Activated T-helper 2 cell treated with anti-CD3 and anti-CD28 coated beads, Interferon-gamma antibody, Interleukin-2, Interleukin-4, amounts not matched to agents 10 μg/mL and 5 μg/mL and 100 μg/mL, durations not matched to agents 14 hours and 24 hours and 36 hours (primary cell): Measurements from ENCODE around the gene APCDD1. TPM values are rescaled to one million over a fixed set of nuclear protein-coding genes. Genes with fewer than 3 reads are reported as not detected.
"Not testable (repeated sequence)": the region's sequence is repeated elsewhere in the genome, so short reads cannot be mapped to it uniquely, and the experiment has no call there.

Experiments
- DNase-seq: peaks from one replicate; pipeline ENCODE4 v3.0.0; 2021; ENCODE audit warnings: low spot score
- H3K27ac Mint-ChIP-seq: one replicate; pipeline ENCODE4 v1.8.0; 2021; ENCODE audit warnings: mixed read lengths
- H3K27me3 Mint-ChIP-seq: one replicate; pipeline ENCODE4 v1.8.0; 2021; ENCODE audit warnings: low read depth, mixed read lengths
- H3K36me3 Mint-ChIP-seq: one replicate; pipeline ENCODE4 v1.8.0; 2021; ENCODE audit warnings: low read depth, mixed read lengths
- H3K4me1 Mint-ChIP-seq: one replicate; pipeline ENCODE4 v1.8.0; 2021; ENCODE audit warnings: low read depth, mixed read lengths
- H3K4me3 Mint-ChIP-seq: one replicate; pipeline ENCODE4 v1.8.0; 2021; ENCODE audit warnings: low read depth, mild to moderate bottlenecking, moderate library complexity, mixed read lengths
- H3K9me3 Mint-ChIP-seq: one replicate; pipeline ENCODE4 v1.8.0; 2021; ENCODE audit warnings: mixed read lengths
- intact Hi-C: fragments of 100-400 bp; cut with micrococcal nuclease; formaldehyde crosslinking; loops from one replicate; pipeline ENCODE4 v1.15.1; 2023
- total RNA-seq: library from RNA; stranded (reverse); gene quantifications from 2 replicates; pipeline ENCODE4 v1.2.3, GENCODE V29; 2022

Gene APCDD1
- total RNA-seq, 1 donor from 2014 or later, result not detected

DNA sequence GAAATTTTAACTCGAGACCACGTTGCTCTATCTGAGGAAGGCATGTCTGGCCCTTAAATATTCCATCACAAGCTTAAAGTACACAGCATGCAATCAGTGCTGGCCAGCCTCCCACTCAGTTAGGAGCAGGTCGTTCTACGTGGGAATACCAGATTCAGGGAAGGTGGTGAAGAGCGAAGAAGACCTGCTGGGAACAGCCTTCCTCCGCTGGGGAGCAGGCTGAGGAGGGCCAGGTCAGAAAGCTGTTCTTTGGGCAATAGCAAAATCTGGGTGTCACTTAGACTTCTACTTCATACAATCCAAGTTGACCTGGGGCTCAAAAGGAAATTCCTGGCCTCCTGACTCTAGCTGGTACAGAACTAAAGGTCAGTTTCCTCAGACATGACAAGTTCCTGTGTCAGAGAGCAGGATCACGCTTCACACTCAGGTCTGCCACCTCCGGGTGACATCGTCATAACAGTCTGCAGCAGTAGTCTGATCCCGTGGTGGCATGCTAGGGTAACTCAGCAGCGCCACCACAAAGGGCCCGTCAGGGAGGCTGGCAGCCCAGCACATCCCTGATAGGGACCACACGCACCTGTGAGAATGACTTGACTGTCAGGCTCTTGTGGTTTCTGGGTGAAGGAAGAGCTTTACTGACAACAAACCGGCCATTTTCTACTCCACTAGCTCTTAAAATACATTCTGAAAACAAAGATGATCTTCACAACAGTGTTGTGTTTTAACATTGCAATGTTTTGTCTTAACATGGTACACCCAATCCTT, 36.1 kb downstream of the APCDD1 start:
- H3K36me3 Mint-ChIP-seq, result no peaks in the 10 kb centered on the region
- H3K4me3 Mint-ChIP-seq, result no peak overlapping the region
- no peak overlapping the region for H3K27ac Mint-ChIP-seq
- DNase-seq, result peak; percentile 45
- peaks cover 3% of the 10 kb centered on the region for H3K27me3 Mint-ChIP-seq
- no peaks in the 10 kb centered on the region for H3K9me3 Mint-ChIP-seq
- peaks cover 9% of the 10 kb centered on the region for H3K4me1 Mint-ChIP-seq
- intact Hi-C loops, result no loop called here

DNA sequence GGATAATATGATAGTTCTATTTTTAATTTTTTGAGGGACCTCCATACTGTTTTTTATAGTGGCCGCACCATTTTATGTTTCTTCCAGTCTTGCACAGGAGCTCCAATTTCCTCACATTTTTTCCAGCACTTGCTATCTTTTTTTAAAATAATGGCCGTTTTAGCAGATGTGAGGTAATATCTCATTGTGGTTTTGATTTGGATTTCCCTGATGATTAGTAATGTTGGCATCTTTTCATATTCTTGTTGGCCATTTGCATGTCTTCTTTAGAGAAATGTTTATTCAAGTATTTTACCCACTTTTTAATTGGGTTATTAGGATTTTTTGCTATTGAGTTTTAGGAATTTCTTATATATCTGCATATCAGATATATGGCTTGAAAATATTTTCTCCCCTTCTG, 41.5 kb downstream of the APCDD1 start:
- peaks cover 27% of the 10 kb centered on the region for H3K27me3 Mint-ChIP-seq
- intact Hi-C loops, result no loop called here
- H3K36me3 Mint-ChIP-seq, result no peaks in the 10 kb centered on the region
- peaks cover 5% of the 10 kb centered on the region for H3K9me3 Mint-ChIP-seq
- H3K27ac Mint-ChIP-seq, result no peak overlapping the region
- H3K4me3 Mint-ChIP-seq, result no peak overlapping the region
- peaks cover 12% of the 10 kb centered on the region for H3K4me1 Mint-ChIP-seq
- DNase-seq, result no peak

DNA sequence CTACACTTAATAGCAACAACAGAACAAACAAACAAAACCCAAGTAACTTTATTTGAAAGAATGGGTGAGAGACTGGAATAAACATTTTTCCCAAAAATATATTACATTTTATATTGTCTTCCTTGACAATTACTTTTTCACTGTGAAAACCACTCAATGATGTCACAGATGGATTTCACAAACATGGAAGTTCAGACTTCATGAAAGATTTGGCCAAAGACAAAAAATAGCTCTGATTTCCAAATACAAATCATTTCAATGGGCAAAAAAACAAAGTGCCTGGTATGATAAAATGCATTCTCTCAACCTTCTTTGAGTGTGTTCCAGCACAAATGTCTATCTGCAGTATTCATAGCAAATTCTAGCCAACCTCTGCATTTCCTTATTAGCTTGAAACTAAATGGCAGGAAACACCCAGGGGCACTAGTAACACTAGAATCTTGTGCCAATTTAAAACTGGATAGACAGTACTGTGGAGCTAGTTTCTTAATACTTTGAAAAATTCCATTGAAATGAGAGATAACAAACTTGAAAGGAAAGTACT, 42.8 kb downstream of the APCDD1 start:
- H3K27me3 Mint-ChIP-seq, result peaks cover 35% of the 10 kb centered on the region
- H3K4me1 Mint-ChIP-seq, result peaks cover 11% of the 10 kb centered on the region
- H3K27ac Mint-ChIP-seq, result no peak overlapping the region
- intact Hi-C loops, result no loop called here
- no peaks in the 10 kb centered on the region for H3K36me3 Mint-ChIP-seq
- DNase-seq, result no peak
- H3K4me3 Mint-ChIP-seq, result no peak overlapping the region
- peaks cover 5% of the 10 kb centered on the region for H3K9me3 Mint-ChIP-seq

DNA sequence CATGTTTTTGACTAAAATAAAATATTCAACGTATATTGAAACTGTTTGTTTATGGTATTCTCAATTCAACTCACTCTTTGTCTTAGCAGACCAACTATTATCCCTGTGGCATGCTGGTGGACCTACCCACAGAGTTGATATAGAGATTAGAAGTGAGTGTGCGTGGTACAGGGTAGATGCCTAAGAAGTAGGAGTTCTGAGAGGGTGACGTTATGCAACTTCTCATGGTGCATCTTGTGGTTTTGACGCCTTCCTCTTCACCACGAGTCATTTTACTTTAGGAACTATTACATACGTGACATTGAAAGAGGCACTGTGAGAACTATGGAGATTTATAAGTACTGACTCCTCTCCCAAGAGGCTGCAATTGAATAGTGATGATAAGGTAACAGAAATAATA, 44.8 kb downstream of the APCDD1 start:
- Mint-ChIP-seq H3K4me3 (no peak overlapping the region), H3K9me3 (peaks cover 5% of the 10 kb centered on the region), H3K4me1 (peaks cover 11% of the 10 kb centered on the region), H3K27ac (no peak overlapping the region), H3K36me3 (no peaks in the 10 kb centered on the region), H3K27me3 (peaks cover 45% of the 10 kb centered on the region)
- no peak for DNase-seq
- intact Hi-C loops, result loop anchor here (1.0 kb wide), 1 partner anchor 27 kb away; the partner anchor contains the start of gene NAPG

DNA sequence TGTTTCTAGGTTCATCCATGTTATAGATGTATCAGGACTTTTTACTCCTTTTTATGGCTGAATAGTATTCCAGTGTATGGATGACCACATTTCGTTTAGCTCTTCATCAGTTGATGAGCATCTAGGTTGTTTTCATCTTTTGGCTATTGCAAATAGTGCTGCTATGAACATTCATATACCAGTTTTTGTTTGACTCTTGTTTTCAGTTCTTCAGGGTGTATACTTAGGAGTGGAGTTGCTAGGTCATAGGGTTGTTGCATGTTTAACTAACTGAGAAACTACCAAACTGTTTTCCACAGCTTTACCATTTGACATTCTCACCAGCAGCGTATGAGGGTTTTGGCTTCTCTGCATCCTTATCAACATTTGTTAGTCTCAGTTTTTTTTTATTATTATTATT, 45.6 kb downstream of the APCDD1 start:
- H3K36me3 Mint-ChIP-seq, result no peaks in the 10 kb centered on the region
- intact Hi-C loops, result no loop called here
- no peak for DNase-seq

DNA sequence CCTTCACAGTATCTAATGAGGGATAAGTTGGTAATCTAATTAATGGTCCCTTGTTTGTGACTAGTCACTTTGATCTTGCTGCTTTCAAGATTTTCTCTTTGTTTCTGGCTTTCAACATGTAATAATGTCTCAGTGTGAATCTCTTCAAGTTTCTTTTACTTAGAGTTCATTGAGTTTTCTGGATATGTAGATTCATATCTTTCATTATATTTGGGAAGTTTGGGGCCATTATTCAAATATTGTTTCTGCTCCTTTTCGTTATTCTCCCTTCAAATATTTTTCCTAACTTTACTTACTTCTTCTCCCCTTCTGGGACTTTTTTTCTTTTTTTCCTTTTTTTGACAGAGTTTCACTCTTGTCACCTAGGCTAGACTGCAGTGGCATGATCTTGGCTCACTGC, 50.3 kb downstream of the APCDD1 start:
- DNase-seq, result no peak
- Mint-ChIP-seq H3K36me3 (no peaks in the 10 kb centered on the region), H3K27me3 (peaks cover 21% of the 10 kb centered on the region), H3K4me1 (peaks cover 4% of the 10 kb centered on the region), H3K4me3 (no peak overlapping the region), H3K27ac (no peak overlapping the region), H3K9me3 (peaks cover 30% of the 10 kb centered on the region)
- intact Hi-C loops, result no loop called here

More for the DNA sequence above, 45.6 kb downstream of the APCDD1 start:
- peaks cover 11% of the 10 kb centered on the region for H3K4me1 Mint-ChIP-seq
- H3K27me3 Mint-ChIP-seq, result peaks cover 46% of the 10 kb centered on the region
- no peak overlapping the region for H3K4me3 Mint-ChIP-seq
- no peak overlapping the region for H3K27ac Mint-ChIP-seq
- peaks cover 12% of the 10 kb centered on the region for H3K9me3 Mint-ChIP-seq

DNA sequence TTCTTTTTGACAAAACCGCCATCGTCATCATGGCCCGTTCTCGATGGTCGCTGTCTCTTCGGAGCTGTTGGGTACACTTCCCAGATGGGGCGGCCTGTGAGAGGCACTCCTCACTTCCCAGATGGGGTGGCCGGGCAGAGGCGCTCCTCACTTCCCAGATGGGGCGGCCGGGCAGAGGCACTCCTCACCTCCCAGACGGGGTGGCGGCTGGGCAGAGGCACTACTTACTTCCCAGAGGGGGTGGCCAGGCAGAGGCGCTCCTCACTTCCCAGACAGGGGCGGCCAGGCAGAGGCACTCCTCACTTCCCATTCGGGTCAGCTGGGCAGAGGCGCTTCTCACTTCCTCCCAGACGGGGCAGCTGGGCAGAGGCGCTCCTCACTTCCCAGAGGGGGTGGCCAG, 51.5 kb downstream of the APCDD1 start:
- H3K4me1 Mint-ChIP-seq, DNase-seq, H3K27ac Mint-ChIP-seq, intact Hi-C loops, H3K4me3 Mint-ChIP-seq, H3K36me3 Mint-ChIP-seq: not testable (repeated sequence)
- Mint-ChIP-seq H3K27me3 (peaks cover 22% of the 10 kb centered on the region), H3K9me3 (peaks cover 25% of the 10 kb centered on the region)

DNA sequence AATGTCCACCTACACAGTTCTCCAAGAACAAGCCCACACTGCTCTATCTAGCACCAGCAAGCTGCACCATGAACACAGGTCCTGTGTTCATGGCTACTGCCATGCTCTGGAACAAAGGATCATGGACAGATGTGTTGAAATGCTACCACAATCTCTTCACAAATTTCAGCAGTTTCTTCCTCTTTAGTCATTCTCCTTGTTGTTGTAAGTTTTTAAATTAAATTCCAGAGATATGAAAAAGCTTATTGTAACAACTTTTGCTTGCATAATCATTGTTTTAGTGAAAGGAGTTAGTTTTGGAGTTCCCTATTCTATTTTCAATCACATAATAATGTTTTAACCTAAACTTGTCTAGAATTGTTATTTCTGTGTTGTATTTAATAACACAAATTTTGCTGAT, 54.2 kb downstream of the APCDD1 start:
- H3K9me3 Mint-ChIP-seq, result peaks cover 25% of the 10 kb centered on the region
- peaks cover 6% of the 10 kb centered on the region for H3K27me3 Mint-ChIP-seq
- H3K4me1 Mint-ChIP-seq, result no peaks in the 10 kb centered on the region

DNA sequence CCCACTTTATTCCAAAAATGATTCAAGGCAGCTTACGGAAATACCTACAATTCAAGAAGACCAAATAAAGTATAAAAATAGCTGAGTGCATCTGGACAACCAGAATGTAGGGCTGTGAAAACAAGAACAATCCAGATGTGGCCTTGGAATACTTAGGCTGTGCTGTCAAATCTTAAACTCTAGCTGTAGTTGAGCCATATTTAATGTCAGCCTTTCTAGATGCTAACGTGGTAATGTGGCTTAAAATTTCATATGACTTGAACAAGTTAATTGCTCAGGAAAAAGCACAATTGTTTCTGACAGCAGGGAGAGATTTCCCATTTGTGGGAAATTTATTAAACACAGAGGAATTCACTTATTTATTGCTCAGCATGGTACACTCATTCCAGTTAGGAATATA, 56.8 kb downstream of the APCDD1 start:
- Mint-ChIP-seq H3K27me3 (peaks cover 19% of the 10 kb centered on the region), H3K9me3 (peaks cover 17% of the 10 kb centered on the region), H3K27ac (no peak overlapping the region), H3K36me3 (no peaks in the 10 kb centered on the region), H3K4me3 (no peak overlapping the region), H3K4me1 (no peaks in the 10 kb centered on the region)
- no peak for DNase-seq
- intact Hi-C loops, result no loop called here

More for the DNA sequence above, 54.2 kb downstream of the APCDD1 start:
- H3K36me3 Mint-ChIP-seq, result no peaks in the 10 kb centered on the region
- intact Hi-C loops, result no loop called here
- H3K4me3 Mint-ChIP-seq, result no peak overlapping the region
- no peak for DNase-seq
- no peak overlapping the region for H3K27ac Mint-ChIP-seq

DNA sequence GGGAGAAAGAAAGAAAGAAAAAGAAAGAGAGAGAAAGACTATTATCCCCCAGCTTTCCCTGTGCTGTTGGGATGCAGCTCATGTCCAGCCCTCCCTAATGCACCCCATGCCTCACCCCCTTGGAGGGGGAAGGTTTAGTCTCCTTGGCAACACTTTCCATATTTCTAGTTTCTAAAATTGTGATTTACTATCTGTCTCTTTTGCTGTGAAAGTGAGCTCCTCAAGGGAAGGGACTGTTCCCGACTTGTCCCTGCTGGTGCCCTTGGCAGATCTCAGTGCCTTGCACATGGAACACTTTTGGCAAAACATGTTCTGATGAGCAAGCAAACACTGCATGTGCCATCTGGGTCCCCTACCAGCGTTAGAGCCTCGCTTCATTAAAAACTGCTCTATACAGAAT, 59.6 kb downstream of the APCDD1 start:
- Mint-ChIP-seq H3K27me3 (peaks cover 30% of the 10 kb centered on the region), H3K36me3 (no peaks in the 10 kb centered on the region), H3K9me3 (no peaks in the 10 kb centered on the region), H3K4me1 (no peaks in the 10 kb centered on the region), H3K4me3 (no peak overlapping the region), H3K27ac (no peak overlapping the region)
- intact Hi-C loops, result no loop called here
- DNase-seq, result no peak

DNA sequence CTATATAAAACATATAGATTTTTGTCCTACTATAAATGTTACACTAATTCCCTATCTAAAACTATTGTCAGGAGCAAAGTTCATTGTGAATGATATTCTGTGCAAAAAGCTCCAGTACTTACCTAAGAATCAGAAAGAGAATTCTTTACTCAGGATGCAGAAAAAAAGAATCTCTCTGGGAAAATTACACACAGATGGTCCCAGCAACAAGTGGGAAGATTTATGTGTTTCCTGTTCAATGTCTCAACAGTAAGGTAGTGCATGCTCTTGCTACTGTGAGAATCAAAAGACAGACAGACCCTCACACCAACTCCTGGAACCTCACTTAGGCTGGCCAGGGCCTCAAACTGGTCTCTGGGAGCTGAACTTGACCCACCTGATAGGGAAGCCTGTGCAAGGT, 60.2 kb downstream of the APCDD1 start:
- Mint-ChIP-seq H3K27ac (no peak overlapping the region), H3K27me3 (peaks cover 35% of the 10 kb centered on the region), H3K4me1 (no peaks in the 10 kb centered on the region), H3K9me3 (no peaks in the 10 kb centered on the region), H3K4me3 (no peak overlapping the region), H3K36me3 (no peaks in the 10 kb centered on the region)
- DNase-seq, result no peak
- intact Hi-C loops, result no loop called here

DNA sequence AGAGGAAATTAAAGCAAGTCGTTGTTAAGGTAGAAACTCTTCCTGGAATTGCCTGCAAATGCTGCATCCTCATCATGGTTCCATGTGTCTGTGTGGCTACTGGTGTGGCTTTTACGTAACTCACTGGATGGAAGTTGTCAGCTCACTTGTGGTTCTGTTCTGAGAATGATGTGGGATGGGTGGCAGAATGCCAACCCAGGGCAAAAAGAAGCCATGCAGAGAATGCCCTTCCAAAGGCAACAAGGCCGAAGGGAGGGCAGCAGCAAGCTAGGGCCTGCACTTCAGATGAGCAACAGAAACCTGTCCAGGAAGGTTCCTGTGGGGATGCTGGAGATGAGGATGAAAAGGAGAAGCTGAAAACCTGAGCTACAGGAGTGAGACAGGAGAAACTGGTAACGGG, 61.0 kb downstream of the APCDD1 start:
- no peak overlapping the region for H3K4me3 Mint-ChIP-seq
- H3K36me3 Mint-ChIP-seq, result no peaks in the 10 kb centered on the region
- intact Hi-C loops, result no loop called here
- peaks cover 4% of the 10 kb centered on the region for H3K4me1 Mint-ChIP-seq
- no peak overlapping the region for H3K27ac Mint-ChIP-seq
- DNase-seq, result no peak
- peaks cover 38% of the 10 kb centered on the region for H3K27me3 Mint-ChIP-seq
- H3K9me3 Mint-ChIP-seq, result no peaks in the 10 kb centered on the region

DNA sequence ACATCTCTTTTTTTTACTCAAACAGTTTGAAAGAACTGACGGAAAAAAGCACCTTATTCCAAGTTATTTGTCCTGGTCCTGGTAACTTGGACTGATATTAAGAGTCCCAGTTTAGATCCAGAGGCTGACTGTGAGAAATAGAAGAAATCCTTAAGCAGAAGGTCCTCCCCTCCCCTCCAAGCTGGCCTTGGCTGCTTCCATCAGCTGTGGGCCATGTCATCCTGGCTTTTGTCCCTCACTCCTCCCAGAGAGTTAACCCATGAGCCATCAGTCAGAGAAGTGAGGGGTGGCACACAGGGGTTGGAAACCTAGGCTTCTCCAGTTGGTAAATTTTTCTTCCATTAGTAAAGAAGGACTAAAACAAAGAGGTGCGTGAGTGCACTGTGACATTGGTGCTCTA, 61.6 kb downstream of the APCDD1 start:
- intact Hi-C loops, result no loop called here
- no peak for DNase-seq
- H3K4me1 Mint-ChIP-seq, result peaks cover 4% of the 10 kb centered on the region
- no peaks in the 10 kb centered on the region for H3K9me3 Mint-ChIP-seq
- H3K36me3 Mint-ChIP-seq, result no peaks in the 10 kb centered on the region
- no peak overlapping the region for H3K27ac Mint-ChIP-seq
- peaks cover 37% of the 10 kb centered on the region for H3K27me3 Mint-ChIP-seq
- H3K4me3 Mint-ChIP-seq, result no peak overlapping the region
